Activated CD4-positive, alpha-beta T cell treated with anti-CD3 and anti-CD28 coated beads, Interleukin-2, amount 50 U/mL, for 16 hours (primary cell): Measurements from ENCODE around the gene LRRTM2.
A peak's percentile ranks its signal among the peaks of the same experiment; 100 is the strongest.

ENCODE experiments used
- DNase-seq: peaks from one replicate; pipeline ENCODE4 v3.0.0-alpha.2; 2020

LRRTM2 gene

GRCh38 chr5:138878437-138879235 lies 3.5 kb upstream of the LRRTM2 start:
- no peak for DNase-seq

GRCh38 chr5:138876811-138877210 lies 1.7 kb upstream of the LRRTM2 start:
- no peak for DNase-seq

- DNase-seq: no peak
Observed at GRCh38 chr5:138875946-138876345, 811 bp upstream of the LRRTM2 start.

- DNase-seq: no peak
Observed at GRCh38 chr5:138875552-138875875, 379 bp upstream of the LRRTM2 start.

GRCh38 chr5:138874241-138874640 lies 894 bp downstream of the LRRTM2 start:
- DNase-seq: no peak

- no peak for DNase-seq
Observed at GRCh38 chr5:138873466-138874221, 1.5 kb downstream of the LRRTM2 start.

GRCh38 chr5:138872841-138873465 lies 2.2 kb downstream of the LRRTM2 start:
- no peak for DNase-seq

GRCh38 chr5:138870611-138871010 lies 4.5 kb downstream of the LRRTM2 start:
- DNase-seq: no peak

- DNase-seq: peak; percentile 47
Observed at GRCh38 chr5:138869763-138870500, 5.2 kb downstream of the LRRTM2 start.

- DNase-seq: no peak
Observed at GRCh38 chr5:138869038-138869437, 6.1 kb downstream of the LRRTM2 start.

- no peak for DNase-seq
Observed at GRCh38 chr5:138867011-138867410, 8.1 kb downstream of the LRRTM2 start.

- DNase-seq: no peak
Observed at GRCh38 chr5:138853132-138853531, 22.0 kb downstream of the LRRTM2 start.

- no peak for DNase-seq
Observed at GRCh38 chr5:138850865-138851435, 24.2 kb downstream of the LRRTM2 start.

- no peak for DNase-seq
Observed at GRCh38 chr5:138849882-138850281, 25.3 kb downstream of the LRRTM2 start.

- no peak for DNase-seq
Observed at GRCh38 chr5:138849439-138849838, 25.7 kb downstream of the LRRTM2 start.

- no peak for DNase-seq
Observed at GRCh38 chr5:138844812-138845513, 30.2 kb downstream of the LRRTM2 start.

- no peak for DNase-seq
Observed at GRCh38 chr5:138844125-138844461, 31.0 kb downstream of the LRRTM2 start.

GRCh38 chr5:138843316-138844124 lies 31.6 kb downstream of the LRRTM2 start:
- DNase-seq: no peak

- DNase-seq: no peak
Observed at GRCh38 chr5:138841531-138841930, 33.6 kb downstream of the LRRTM2 start.

- DNase-seq: no peak
Observed at GRCh38 chr5:138840103-138840502, 35.0 kb downstream of the LRRTM2 start.

GRCh38 chr5:138837160-138837559 lies 38.0 kb downstream of the LRRTM2 start:
- DNase-seq: no peak
